ENCODE data around the gene ADAMTS12.
"Not testable (repeated sequence)": the region's sequence is repeated elsewhere in the genome, so short reads cannot be mapped to it uniquely, and the experiment has no call there.

The ADAMTS12 gene

GRCh38 chr5:33906248-33906647 is 14.5 kb upstream of the ADAMTS12 start:
- DNase-seq (ENCODE audit: low read depth in 2 of 2) = not testable (repeated sequence)

GRCh38 chr5:33905381-33905780 is 13.6 kb upstream of the ADAMTS12 start:
- no peak for DNase-seq (ENCODE audit: low read depth in 2 of 2)

- no peak for DNase-seq (ENCODE audit: low read depth in 2 of 2)
Measured at GRCh38 chr5:33903118-33903517, 11.3 kb upstream of the ADAMTS12 start.

GRCh38 chr5:33901156-33901555 is 9.4 kb upstream of the ADAMTS12 start:
- no peak for DNase-seq (ENCODE audit: low read depth in 2 of 2)

- DNase-seq (ENCODE audit: low read depth in 2 of 2) = no peak
Measured at GRCh38 chr5:33894566-33894965, 2.8 kb upstream of the ADAMTS12 start.

- no peak for DNase-seq (ENCODE audit: low read depth in 2 of 2)
Measured at GRCh38 chr5:33892620-33893137, 889 bp upstream of the ADAMTS12 start.

- DNase-seq (ENCODE audit: low read depth in 2 of 2) = no peak
Measured at GRCh38 chr5:33891446-33891787, 373 bp downstream of the ADAMTS12 start.

GRCh38 chr5:33890131-33891032 is 1.4 kb downstream of the ADAMTS12 start:
- no peak for DNase-seq (ENCODE audit: low read depth in 2 of 2)

- DNase-seq (ENCODE audit: low read depth in 2 of 2) = no peak
Measured at GRCh38 chr5:33888587-33888986, 3.2 kb downstream of the ADAMTS12 start.

GRCh38 chr5:33887268-33887667 is 4.5 kb downstream of the ADAMTS12 start:
- no peak for DNase-seq (ENCODE audit: low read depth in 2 of 2)

GRCh38 chr5:33886283-33886682 is 5.5 kb downstream of the ADAMTS12 start:
- DNase-seq (ENCODE audit: low read depth in 2 of 2) = no peak

- no peak for DNase-seq (ENCODE audit: low read depth in 2 of 2)
Measured at GRCh38 chr5:33885679-33886078, 6.1 kb downstream of the ADAMTS12 start.

- no peak for DNase-seq (ENCODE audit: low read depth in 2 of 2)
Measured at GRCh38 chr5:33883482-33883881, 8.3 kb downstream of the ADAMTS12 start.

- no peak for DNase-seq (ENCODE audit: low read depth in 2 of 2)
Measured at GRCh38 chr5:33880319-33880718, 11.5 kb downstream of the ADAMTS12 start.

GRCh38 chr5:33877449-33877848 is 14.3 kb downstream of the ADAMTS12 start:
- DNase-seq (ENCODE audit: low read depth in 2 of 2) = no peak

- no peak for DNase-seq (ENCODE audit: low read depth in 2 of 2)
Measured at GRCh38 chr5:33867241-33867640, 24.5 kb downstream of the ADAMTS12 start.

GRCh38 chr5:33859177-33859576 is 32.6 kb downstream of the ADAMTS12 start:
- not testable (repeated sequence) for DNase-seq (ENCODE audit: low read depth in 2 of 2)

- no peak for DNase-seq (ENCODE audit: low read depth in 2 of 2)
Measured at GRCh38 chr5:33857037-33857436, 34.8 kb downstream of the ADAMTS12 start.

- DNase-seq (ENCODE audit: low read depth in 2 of 2) = no peak
Measured at GRCh38 chr5:33855396-33855795, 36.4 kb downstream of the ADAMTS12 start.

GRCh38 chr5:33854733-33855151 is 37.0 kb downstream of the ADAMTS12 start:
- no peak for DNase-seq (ENCODE audit: low read depth in 2 of 2)

GRCh38 chr5:33852837-33853236 is 39.0 kb downstream of the ADAMTS12 start:
- no peak for DNase-seq (ENCODE audit: low read depth in 2 of 2)

GRCh38 chr5:33852319-33852718 is 39.5 kb downstream of the ADAMTS12 start:
- no peak for DNase-seq (ENCODE audit: low read depth in 2 of 2)

- DNase-seq (ENCODE audit: low read depth in 2 of 2) = peak; percentile 32 to 45
Measured at GRCh38 chr5:33850100-33850594, 41.6 kb downstream of the ADAMTS12 start.
